Uterus (tissue), 2 donors: ENCODE results near the gene SLC29A1.

Experiments
- CTCF ChIP-seq, 4 experiments: fragments of 200-600 bp in 2 of 4; fragments of 450-650 bp in 2 of 4; sonication (generic) in 2 of 4; IDR thresholded peaks; one replicate each; pipeline ENCODE4 v1.5.1; 2016 to 2019; ENCODE audit warnings: antibody characterized with exemption in 4 of 4, mild to moderate bottlenecking in 2 of 4, moderate library complexity in 1 of 4
- POLR2A ChIP-seq, 2 donors: fragments of 450-650 bp; IDR thresholded peaks; one replicate each; pipeline ENCODE4 v1.6.1; 2016; ENCODE audit warnings: antibody characterized with exemption in 2 of 2, mild to moderate bottlenecking in 1 of 2, moderate library complexity in 1 of 2

- TF ChIP-seq CTCF (IDR thresholded peaks at IDR 0.05) = peak in 1 of 4 experiments; percentile 12
- peak; percentile 38 to 45 for TF ChIP-seq POLR2A (IDR thresholded peaks at IDR 0.05)
These were observed at the start of gene SLC29A1 for GRCh38 chr6:44223319-44224028.
